IMR-90 (cell line): ENCODE results near the gene ZSCAN5A. TPM values are rescaled to one million over a fixed set of nuclear protein-coding genes. Genes with fewer than 3 reads are reported as not detected.

ENCODE experiments used
- ATAC-seq: fragments of 200-7000 bp; cut with Tn5 transposase; 2 replicates; pipeline ENCODE4 v1.9.1; 2020; ENCODE audit warnings: low read depth, mild to moderate bottlenecking, moderate library complexity
- BruUV-seq: library from RNA; stranded (reverse); fragments of 400-500 nt; replicated peaks from 2 replicates; lab custom pipeline; 2021; lab: Mats Ljungman, UMichigan
- CTCF ChIA-PET: fragments of 300-600 bp; formaldehyde crosslinking; extraction: SDS; loops from one replicate; lab custom pipeline; 2021; ENCODE audit warnings: antibody characterized with exemption; lab: Yijun Ruan, JAX
- POLR2A ChIA-PET: fragments of 300-600 bp; sonication (Branson Sonifier 250); formaldehyde crosslinking; loops from one replicate; lab custom pipeline; 2022; ENCODE audit warnings: antibody characterized with exemption; ENCODE audit not compliant: unreplicated experiment; lab: Charles Lee
- DNase-seq: peaks from one replicate; pipeline ENCODE4 v3.0.0; 2013
- H2AFZ ChIP-seq: replicated peaks from 2 replicates; pipeline ENCODE3; 2013; ENCODE audit warnings: low read length, mild to moderate bottlenecking; ENCODE audit not compliant: poor library complexity
- H2AK5ac ChIP-seq: 2 replicates; pipeline ENCODE4 v1.6.1; 2013; ENCODE audit warnings: low read depth, low read length, inconsistent platforms
- H2AK9ac ChIP-seq: replicated peaks from 2 replicates; pipeline ENCODE3; 2013; ENCODE audit warnings: mild to moderate bottlenecking, low read depth, low read length, moderate library complexity; ENCODE audit not compliant: poor library complexity
- H2BK120ac ChIP-seq: 2 replicates; pipeline ENCODE4 v1.6.1; 2013; ENCODE audit warnings: low read depth, low read length, inconsistent platforms
- H2BK15ac ChIP-seq: 3 replicates; pipeline ENCODE4 v1.6.1; 2013; ENCODE audit warnings: low read depth, low read length, inconsistent platforms
- H2BK20ac ChIP-seq: 2 replicates; pipeline ENCODE4 v1.6.1; 2013; ENCODE audit warnings: low read depth, mild to moderate bottlenecking, inconsistent platforms, low read length, moderate library complexity
- H2BK5ac ChIP-seq: 2 replicates; pipeline ENCODE4 v1.6.1; 2013; ENCODE audit warnings: mild to moderate bottlenecking, low read depth, low read length, inconsistent platforms; ENCODE audit not compliant: poor library complexity, severe bottlenecking
- H3K14ac ChIP-seq: replicated peaks from 2 replicates; pipeline ENCODE4 v1.6.1; 2013; ENCODE audit warnings: low read depth, low read length, inconsistent platforms
- H3K18ac ChIP-seq: 2 replicates; pipeline ENCODE4 v1.6.1; 2013; ENCODE audit warnings: low read depth, low read length, control low read depth
- H3K23ac ChIP-seq: 2 replicates; pipeline ENCODE4 v1.6.1; 2013; ENCODE audit warnings: low read depth, low read length, inconsistent platforms
- H3K27ac ChIP-seq: 2 replicates; pipeline ENCODE4 v1.5.1; 2013; ENCODE audit warnings: mild to moderate bottlenecking, control low read depth, low read length; ENCODE audit not compliant: insufficient read depth
- H3K27me3 ChIP-seq: 2 replicates; pipeline ENCODE4 v1.6.1; 2013; ENCODE audit warnings: low read length; ENCODE audit not compliant: control insufficient read depth, insufficient read depth
- H3K36me3 ChIP-seq: 2 replicates; pipeline ENCODE4 v1.6.1; 2013; ENCODE audit warnings: low read length, mixed read lengths; ENCODE audit not compliant: control insufficient read depth, insufficient read depth
- H3K4ac ChIP-seq: 2 replicates; pipeline ENCODE4 v1.6.1; 2013; ENCODE audit warnings: low read depth, low read length, inconsistent platforms
- H3K4me1 ChIP-seq: 2 replicates; pipeline ENCODE4 v1.6.1; 2013; ENCODE audit warnings: low read length, mixed read lengths; ENCODE audit not compliant: control insufficient read depth, insufficient read depth
- H3K4me2 ChIP-seq: 2 replicates; pipeline ENCODE4 v1.6.1; 2013; ENCODE audit warnings: low read depth, mild to moderate bottlenecking, control low read depth, low read length, moderate library complexity
- H3K4me3 ChIP-seq: 2 replicates; pipeline ENCODE4 v1.5.1; 2013; ENCODE audit warnings: low read depth, mild to moderate bottlenecking, control low read depth, low read length, moderate library complexity; ENCODE audit not compliant: insufficient read depth
- H3K56ac ChIP-seq: 2 replicates; pipeline ENCODE4 v1.6.1; 2013; ENCODE audit warnings: low read length, inconsistent platforms; ENCODE audit not compliant: insufficient read depth; ENCODE audit errors: extremely low read depth
- H3K79me1 ChIP-seq, 2 experiments: 2 replicates each; pipeline ENCODE4 v1.6.1; 2013; ENCODE audit warnings: low read length in 2 of 2, inconsistent platforms in 1 of 2, low read depth in 1 of 2
- H3K9ac ChIP-seq: 2 replicates; pipeline ENCODE4 v1.6.1; 2013; ENCODE audit warnings: low read depth, low read length, control low read depth
- H3K9me1 ChIP-seq: 2 replicates; pipeline ENCODE4 v1.6.1; 2013; ENCODE audit warnings: low read length, inconsistent platforms; ENCODE audit not compliant: insufficient read depth
- H3K9me3 ChIP-seq: 2 replicates; pipeline ENCODE4 v1.6.1; 2013; ENCODE audit warnings: low read length; ENCODE audit not compliant: control insufficient read depth, insufficient read depth
- H4K20me1 ChIP-seq: 2 replicates; pipeline ENCODE4 v1.6.1; 2013; ENCODE audit warnings: low read length, inconsistent platforms; ENCODE audit not compliant: insufficient read depth
- H4K5ac ChIP-seq: 2 replicates; pipeline ENCODE4 v1.6.1; 2013; ENCODE audit warnings: mild to moderate bottlenecking, low read depth, low read length, control low read depth
- H4K8ac ChIP-seq, 2 experiments: 2 replicates each; pipeline ENCODE4 v1.6.1; 2013; ENCODE audit warnings: low read depth in 2 of 2, low read length in 2 of 2, control low read depth in 1 of 2, inconsistent platforms in 1 of 2
- H4K91ac ChIP-seq: 2 replicates; pipeline ENCODE4 v1.6.1; 2013; ENCODE audit warnings: low read depth, low read length, inconsistent platforms; ENCODE audit not compliant: insufficient read depth
- BHLHE40 ChIP-seq: fragments of 150-350 bp; IDR thresholded peaks from 2 replicates; pipeline ENCODE4 v1.6.1; 2016; ENCODE audit warnings: mild to moderate bottlenecking, low read depth, low read length
- CEBPB ChIP-seq: IDR thresholded peaks from 2 replicates; pipeline ENCODE4 v1.6.1; 2012; ENCODE audit warnings: low read depth, low read length, improper control_type of control experiment
- MAZ ChIP-seq: IDR thresholded peaks from 2 replicates; pipeline ENCODE4 v1.6.1; 2012; ENCODE audit warnings: low read depth, mild to moderate bottlenecking, low read length, improper control_type of control experiment, moderate library complexity, borderline replicate concordance
- RAD21 ChIP-seq: IDR thresholded peaks from 2 replicates; pipeline ENCODE4 v1.6.1; 2012; ENCODE audit warnings: low read length, improper control_type of control experiment
- WGBS, 2 experiments: methylation state at CpG; one replicate each; pipeline versions ENCODE4 v1.1.5 to v1.1.7; 2013; ENCODE audit warnings: missing lambda C conversion rate in 2 of 2; ENCODE audit not compliant: insufficient read length in 1 of 2; ENCODE audit errors: extremely low coverage in 2 of 2; 5-methylcytosine and 5-hydroxymethylcytosine counted together
- dilution Hi-C: fragments of 300-500 bp; cut with HindIII; formaldehyde crosslinking; loops from one replicate; pipeline ENCODE4 v1.14.3; 2018; ENCODE audit warnings: low sequenced_read_pairs; ENCODE audit not compliant: unreplicated experiment
- in situ Hi-C: fragments of 300-500 bp; cut with MboI; formaldehyde crosslinking; loops from 3 replicates; pipeline ENCODE4 v1.14.3; 2019; ENCODE audit warnings: low sequenced_read_pairs, inconsistent platforms, mixed read lengths
- intact Hi-C: fragments of 100-400 bp; cut with micrococcal nuclease; formaldehyde crosslinking; loops from 2 replicates; pipeline ENCODE4 v1.10.0; 2022
- polyA plus RNA-seq, 3 experiments: library from polyadenylated mRNA; depleted of rRNA; stranded (reverse); fragments of >200 nt; gene quantifications; 2 replicates each; pipeline ENCODE4 v1.2.3, GENCODE V29; 2012; ENCODE audit warnings: low replicate concordance in 1 of 3
- total RNA-seq: library from RNA; depleted of rRNA; stranded (reverse); fragments of >200 nt; gene quantifications from 2 replicates; pipeline ENCODE4 v1.2.3, GENCODE V29; 2012

The ZSCAN5A gene
- total and polyA plus RNA-seq, 2 of the 4 experiments (the other 2 are of a cell fraction), result 4.3 to 5.0 TPM

DNA sequence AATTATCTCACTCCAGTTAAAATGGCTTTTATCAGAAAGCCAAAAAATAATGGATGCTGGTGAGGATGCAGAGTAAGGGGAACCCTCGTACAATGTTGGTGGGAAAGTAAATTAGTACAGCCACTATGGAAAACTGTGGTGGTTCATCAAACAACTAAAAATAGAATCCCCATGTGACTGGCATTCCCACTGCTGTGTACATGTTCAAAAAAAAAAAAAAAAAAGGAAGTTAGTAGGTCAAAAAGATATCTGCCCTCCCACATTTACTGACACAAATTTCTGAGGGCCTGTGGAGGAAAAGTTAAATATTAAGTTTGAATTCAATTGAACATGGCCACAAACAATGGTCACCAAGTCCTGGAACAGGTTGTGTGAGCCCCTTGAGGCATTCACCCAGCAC is 9.8 kb upstream of the ZSCAN5A start:
- no peak overlapping the region for H3K18ac ChIP-seq
- no peaks in the 10 kb centered on the region for H3K9me3 ChIP-seq
- no peaks in the 10 kb centered on the region for H4K20me1 ChIP-seq
- H2BK20ac ChIP-seq, result no peak overlapping the region
- H3K4ac ChIP-seq, result no peak overlapping the region
- intact Hi-C loops, result no loop called here
- DNase-seq (no peak), ATAC-seq (no peak)
- no TSS peak for BruUV-seq
- no peak overlapping the region for H4K91ac ChIP-seq
- H2BK120ac ChIP-seq, result no peak overlapping the region
- no peak overlapping the region for H3K14ac ChIP-seq
- no peak overlapping the region for H2AFZ ChIP-seq
- H3K9me1 ChIP-seq, result no peaks in the 10 kb centered on the region
- dilution Hi-C loops, result no loop called here
- H3K4me2 ChIP-seq, result no peak overlapping the region
- H3K36me3 ChIP-seq, result no peaks in the 10 kb centered on the region
- POLR2A ChIA-PET, result no interaction called here
- H2AK5ac ChIP-seq, result no peak overlapping the region
- H3K56ac ChIP-seq, result no peak overlapping the region
- H2BK5ac ChIP-seq, result no peak overlapping the region
- H3K4me1 ChIP-seq, result no peaks in the 10 kb centered on the region
- H2AK9ac ChIP-seq, result no peak overlapping the region
- no peak overlapping the region for H3K23ac ChIP-seq
- no peak overlapping the region for H3K9ac ChIP-seq
- H3K27ac ChIP-seq, result no peak overlapping the region
- CTCF ChIA-PET, result no interaction called here
- in situ Hi-C loops, result no loop called here
- no peak overlapping the region for H4K8ac ChIP-seq
- no peaks in the 10 kb centered on the region for H3K27me3 ChIP-seq
- no peak overlapping the region for H4K5ac ChIP-seq
- H3K79me1 ChIP-seq, result no peaks in the 10 kb centered on the region
- H3K4me3 ChIP-seq, result no peak overlapping the region
- TF ChIP-seq MAZ (no peak), CEBPB (no peak), RAD21 (no peak), BHLHE40 (no peak)
- no peak overlapping the region for H2BK15ac ChIP-seq
- WGBS, 2 experiments, result no CpG with 5 or more reads among the region's 1 CpG
